Measurements from ENCODE around the gene SLC41A1.

Gene SLC41A1

DNA sequence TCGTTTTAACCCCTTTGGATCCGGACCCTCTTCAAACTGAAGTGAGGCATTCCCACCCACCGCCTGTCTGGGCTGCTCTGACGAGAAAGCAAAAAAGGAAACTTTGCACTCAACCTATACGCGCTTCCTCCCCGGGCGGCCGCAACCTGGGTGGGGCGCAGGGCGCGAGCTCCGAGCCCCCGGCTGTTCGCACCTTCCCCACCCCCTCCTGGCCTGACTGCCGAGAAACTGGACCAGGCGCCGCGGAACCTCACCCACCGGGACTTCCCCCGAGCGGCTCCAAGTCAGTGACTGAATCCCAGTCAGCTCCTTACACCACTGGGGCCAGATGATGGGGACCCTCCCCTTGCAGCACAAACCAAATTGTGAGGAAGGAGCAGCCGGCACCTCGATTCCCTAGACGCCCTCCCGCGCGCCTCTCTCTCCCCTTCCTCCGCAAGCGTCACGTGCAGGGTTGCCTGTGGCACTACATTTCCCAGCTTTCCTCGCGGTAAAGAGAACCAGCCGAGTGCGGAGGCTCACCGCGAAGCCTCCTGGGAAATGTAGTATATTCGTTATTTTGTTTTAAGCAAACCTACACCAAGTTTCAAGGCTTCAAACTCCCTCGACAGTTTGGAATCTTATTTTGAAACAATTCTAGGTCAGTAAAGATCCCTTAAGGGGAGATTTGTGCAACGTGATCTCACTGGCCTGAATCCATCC is 37.8 kb downstream of the SLC41A1 start, which contains the start of gene RAB29:
Gene RAB29 (minus strand): TSS at position 468 of the 702 bp plus-strand sequence. CDS start 526 bp downstream, outside the sequence.
- no peaks in the 10 kb centered on the region for H3K36me3 ChIP-seq (ENCODE audit: control insufficient read depth, insufficient read depth, low read length)
- no peak for DNase-seq (ENCODE audit: low read depth, low spot score)
- H3K4me3 ChIP-seq (ENCODE audit: low read length): peak within 1 kb of the TSS; percentile 61; the same call in 1 of the 2 replicates
- 0 out of 2 replicates have a peak, but pooled peaks cover 2% of the 10 kb centered on the region for H3K4me1 ChIP-seq (ENCODE audit: control insufficient read depth, insufficient read depth, low read length)
- WGBS (ENCODE audit: insufficient coverage, insufficient read length): no CpG with 5 or more reads among the region's 40 CpGs
- H3K9me3 ChIP-seq (ENCODE audit: control insufficient read depth, insufficient read depth, low read length): no peaks in the 10 kb centered on the region
- H3K27me3 ChIP-seq (ENCODE audit: control insufficient read depth, insufficient read depth, low read length): peaks cover 3% of the 10 kb centered on the region; the same call in 1 of the 2 replicates
- no peak within 1 kb of the TSS for H3K27ac ChIP-seq (ENCODE audit: low read length)

- no peak for DNase-seq (ENCODE audit: low read depth, low spot score)
- Histone ChIP-seq H3K9me3 (ENCODE audit: control insufficient read depth, insufficient read depth, low read length) (no peaks in the 10 kb centered on the region), H3K27me3 (ENCODE audit: control insufficient read depth, insufficient read depth, low read length) (peaks cover 3% of the 10 kb centered on the region; the same call in 1 of the 2 replicates), H3K36me3 (ENCODE audit: control insufficient read depth, insufficient read depth, low read length) (no peaks in the 10 kb centered on the region), H3K4me3 (ENCODE audit: low read length) (peak overlapping the region; percentile 61; the same call in 1 of the 2 replicates), H3K27ac (ENCODE audit: low read length) (no peak overlapping the region), H3K4me1 (ENCODE audit: control insufficient read depth, insufficient read depth, low read length) (0 out of 2 replicates have a peak, but pooled peaks cover 2% of the 10 kb centered on the region)
- no CpG with 5 or more reads among the region's 36 CpGs for WGBS (ENCODE audit: insufficient coverage, insufficient read length)
Observed at GRCh38 chr1:205774198-205775014, 38.6 kb downstream of the SLC41A1 start.

DNA sequence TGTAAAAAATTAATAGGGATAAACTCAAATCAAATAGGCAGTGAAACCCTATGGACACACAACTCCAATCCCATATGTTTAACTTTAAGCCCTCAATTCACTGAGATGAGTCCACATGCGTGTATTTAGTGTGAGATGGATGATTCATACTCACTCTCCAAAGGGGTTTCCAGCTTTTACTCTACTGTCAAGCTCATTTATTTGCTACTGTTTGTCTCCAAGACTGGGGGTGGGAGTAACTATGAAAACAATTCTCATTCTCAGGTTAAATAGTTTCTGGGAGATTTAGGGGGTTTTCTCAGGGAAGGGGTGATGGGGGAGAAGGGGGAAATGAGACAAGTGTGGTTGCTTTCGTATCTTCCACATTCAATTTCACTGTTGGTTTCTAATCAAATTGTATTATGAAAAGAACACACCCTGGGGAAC is 40.4 kb downstream of the SLC41A1 start:
- WGBS (ENCODE audit: insufficient coverage, insufficient read length): no CpG with 5 or more reads among the region's 2 CpGs
- Histone ChIP-seq H3K36me3 (ENCODE audit: control insufficient read depth, insufficient read depth, low read length) (no peaks in the 10 kb centered on the region), H3K4me3 (ENCODE audit: low read length) (no peak overlapping the region), H3K4me1 (ENCODE audit: control insufficient read depth, insufficient read depth, low read length) (0 out of 2 replicates have a peak, but pooled peaks cover 2% of the 10 kb centered on the region), H3K27me3 (ENCODE audit: control insufficient read depth, insufficient read depth, low read length) (peaks cover 3% of the 10 kb centered on the region; the same call in 1 of the 2 replicates), H3K27ac (ENCODE audit: low read length) (no peak overlapping the region), H3K9me3 (ENCODE audit: control insufficient read depth, insufficient read depth, low read length) (no peaks in the 10 kb centered on the region)
- DNase-seq (ENCODE audit: low read depth, low spot score): no peak

- H3K9me3 ChIP-seq (ENCODE audit: control insufficient read depth, insufficient read depth, low read length): no peaks in the 10 kb centered on the region
- H3K27me3 ChIP-seq (ENCODE audit: control insufficient read depth, insufficient read depth, low read length): peaks cover 3% of the 10 kb centered on the region; the same call in 1 of the 2 replicates
- H3K4me3 ChIP-seq (ENCODE audit: low read length): no peak overlapping the region
- no peak for DNase-seq (ENCODE audit: low read depth, low spot score)
- 0 out of 2 replicates have a peak, but pooled peaks cover 2% of the 10 kb centered on the region for H3K4me1 ChIP-seq (ENCODE audit: control insufficient read depth, insufficient read depth, low read length)
- H3K27ac ChIP-seq (ENCODE audit: low read length): no peak overlapping the region
- no CpG with 5 or more reads among the region's 4 CpGs for WGBS (ENCODE audit: insufficient coverage, insufficient read length)
- H3K36me3 ChIP-seq (ENCODE audit: control insufficient read depth, insufficient read depth, low read length): no peaks in the 10 kb centered on the region
Observed at GRCh38 chr1:205770618-205771017, 42.4 kb downstream of the SLC41A1 start.

DNA sequence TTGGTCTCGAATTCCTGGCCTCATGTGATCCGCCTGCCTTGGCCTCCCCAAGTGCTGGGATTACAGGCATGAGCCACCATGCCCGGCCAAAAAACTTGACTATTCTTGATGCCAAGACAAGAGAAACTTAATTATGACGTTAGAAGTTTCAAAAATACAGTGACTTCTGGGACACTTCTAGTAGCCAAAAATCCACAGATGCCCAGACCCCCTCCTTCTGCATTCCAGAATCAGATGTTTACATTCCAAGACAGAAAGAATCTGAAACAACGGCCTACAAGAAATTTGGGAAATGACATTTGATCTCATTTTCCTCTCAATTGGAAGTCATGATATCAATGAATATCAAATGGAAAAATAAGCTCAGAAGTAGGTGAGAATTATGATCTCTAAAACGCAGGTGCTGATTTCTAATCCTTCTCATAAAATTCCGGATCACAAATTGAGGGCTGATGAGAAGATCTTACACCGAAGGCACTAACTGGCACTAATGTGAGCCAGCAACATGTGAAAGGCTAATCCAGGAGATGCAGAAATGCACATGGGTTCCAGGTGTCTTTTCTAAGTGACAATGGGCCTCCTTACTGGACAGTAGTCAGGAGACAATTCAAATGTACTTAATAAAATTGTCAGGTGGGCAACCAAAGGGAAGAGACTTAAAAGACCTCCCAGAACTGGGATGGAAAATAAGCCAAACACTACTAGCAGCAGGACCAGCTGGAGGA is 43.2 kb downstream of the SLC41A1 start:
- no CpG with 5 or more reads among the region's 8 CpGs for WGBS (ENCODE audit: insufficient coverage, insufficient read length)
- Histone ChIP-seq H3K4me1 (ENCODE audit: control insufficient read depth, insufficient read depth, low read length) (0 out of 2 replicates have a peak, but pooled peaks cover 2% of the 10 kb centered on the region), H3K27ac (ENCODE audit: low read length) (no peak overlapping the region), H3K4me3 (ENCODE audit: low read length) (no peak overlapping the region), H3K27me3 (ENCODE audit: control insufficient read depth, insufficient read depth, low read length) (peaks cover 3% of the 10 kb centered on the region; the same call in 1 of the 2 replicates), H3K36me3 (ENCODE audit: control insufficient read depth, insufficient read depth, low read length) (no peaks in the 10 kb centered on the region), H3K9me3 (ENCODE audit: control insufficient read depth, insufficient read depth, low read length) (no peaks in the 10 kb centered on the region)
- DNase-seq (ENCODE audit: low read depth, low spot score): no peak

DNA sequence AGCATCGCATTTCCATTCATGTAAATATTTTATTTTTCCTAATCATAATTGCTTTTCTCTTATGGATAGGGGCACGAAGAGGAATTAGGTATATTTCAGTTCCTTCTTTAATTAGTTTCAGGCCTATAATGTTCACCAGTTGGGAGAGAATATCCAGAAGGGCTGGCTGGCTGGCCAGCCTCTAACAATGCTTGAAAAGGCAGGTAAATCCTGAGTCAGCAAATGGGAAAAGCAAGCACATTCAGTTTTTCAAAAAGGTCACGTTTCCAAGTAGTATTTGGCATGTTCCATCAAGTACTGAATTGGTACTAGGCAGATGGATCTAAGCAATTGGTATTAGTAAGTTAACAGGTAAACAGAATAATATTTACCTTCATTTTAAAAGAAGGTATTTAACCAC is 45.8 kb downstream of the SLC41A1 start:
- no peak for DNase-seq (ENCODE audit: low read depth, low spot score)
- no peak overlapping the region for H3K27ac ChIP-seq (ENCODE audit: low read length)
- no peak overlapping the region for H3K4me3 ChIP-seq (ENCODE audit: low read length)
- no peaks in the 10 kb centered on the region for H3K4me1 ChIP-seq (ENCODE audit: control insufficient read depth, insufficient read depth, low read length)
- H3K36me3 ChIP-seq (ENCODE audit: control insufficient read depth, insufficient read depth, low read length): no peaks in the 10 kb centered on the region
- H3K9me3 ChIP-seq (ENCODE audit: control insufficient read depth, insufficient read depth, low read length): no peaks in the 10 kb centered on the region
- WGBS (ENCODE audit: insufficient coverage, insufficient read length): no CpG with 5 or more reads among the region's 3 CpGs
- H3K27me3 ChIP-seq (ENCODE audit: control insufficient read depth, insufficient read depth, low read length): no peaks in the 10 kb centered on the region

DNA sequence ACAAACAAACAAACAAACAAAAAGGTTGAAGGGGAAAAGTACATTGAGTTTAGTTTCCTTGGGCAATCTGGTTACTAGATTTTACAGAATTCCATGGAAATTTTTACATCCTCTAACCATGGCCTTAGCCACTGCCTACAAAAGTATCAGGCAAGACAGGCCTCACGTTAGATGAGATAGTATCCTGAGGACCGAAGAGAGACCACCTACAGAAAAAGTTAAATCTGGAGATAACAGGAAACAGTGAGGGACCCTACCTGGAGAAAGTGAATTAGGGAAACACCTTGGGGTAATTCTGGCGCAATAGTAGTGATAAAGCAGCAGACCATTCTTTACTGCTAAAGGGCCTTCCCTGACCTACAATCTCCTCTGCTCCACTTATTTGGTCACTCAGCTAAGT is 46.4 kb downstream of the SLC41A1 start:
- H3K4me1 ChIP-seq (ENCODE audit: control insufficient read depth, insufficient read depth, low read length): no peaks in the 10 kb centered on the region
- H3K9me3 ChIP-seq (ENCODE audit: control insufficient read depth, insufficient read depth, low read length): no peaks in the 10 kb centered on the region
- no peak overlapping the region for H3K4me3 ChIP-seq (ENCODE audit: low read length)
- no peak for DNase-seq (ENCODE audit: low read depth, low spot score)
- no peaks in the 10 kb centered on the region for H3K27me3 ChIP-seq (ENCODE audit: control insufficient read depth, insufficient read depth, low read length)
- H3K27ac ChIP-seq (ENCODE audit: low read length): no peak overlapping the region
- WGBS (ENCODE audit: insufficient coverage, insufficient read length): no CpG with 5 or more reads among the region's 3 CpGs
- H3K36me3 ChIP-seq (ENCODE audit: control insufficient read depth, insufficient read depth, low read length): no peaks in the 10 kb centered on the region

DNA sequence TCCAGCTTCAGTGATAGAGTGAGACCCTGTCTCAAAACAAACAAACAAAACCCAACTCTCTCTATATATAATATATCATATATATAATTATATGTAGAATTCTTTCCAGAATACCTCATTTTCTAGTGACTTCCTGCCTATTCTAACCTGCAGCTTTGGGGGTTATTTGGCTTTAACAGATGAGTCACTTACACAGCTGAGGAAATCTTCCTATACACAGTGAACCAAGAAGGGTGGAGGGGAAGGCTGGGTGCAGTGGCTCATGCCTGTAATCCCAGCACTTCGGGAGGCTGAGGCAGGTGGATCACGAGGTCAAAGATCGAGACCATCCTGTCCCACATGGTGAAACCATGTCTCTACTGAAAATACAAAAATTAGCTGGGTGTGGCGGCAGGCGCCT is 47.0 kb downstream of the SLC41A1 start:
- no peak for DNase-seq (ENCODE audit: low read depth, low spot score)

GRCh38 chr1:205764578-205764977 is 48.4 kb downstream of the SLC41A1 start:
- DNase-seq (ENCODE audit: low read depth, low spot score): no peak
- H3K27ac ChIP-seq (ENCODE audit: low read length): no peak overlapping the region
- no peak overlapping the region for H3K4me3 ChIP-seq (ENCODE audit: low read length)
- no peaks in the 10 kb centered on the region for H3K36me3 ChIP-seq (ENCODE audit: control insufficient read depth, insufficient read depth, low read length)
- H3K9me3 ChIP-seq (ENCODE audit: control insufficient read depth, insufficient read depth, low read length): no peaks in the 10 kb centered on the region
- no CpG with 5 or more reads among the region's 2 CpGs for WGBS (ENCODE audit: insufficient coverage, insufficient read length)
- no peaks in the 10 kb centered on the region for H3K27me3 ChIP-seq (ENCODE audit: control insufficient read depth, insufficient read depth, low read length)
- no peaks in the 10 kb centered on the region for H3K4me1 ChIP-seq (ENCODE audit: control insufficient read depth, insufficient read depth, low read length)

More for the DNA sequence above, 47.0 kb downstream of the SLC41A1 start:
- Histone ChIP-seq H3K9me3 (ENCODE audit: control insufficient read depth, insufficient read depth, low read length) (no peaks in the 10 kb centered on the region), H3K27me3 (ENCODE audit: control insufficient read depth, insufficient read depth, low read length) (no peaks in the 10 kb centered on the region), H3K27ac (ENCODE audit: low read length) (no peak overlapping the region), H3K4me3 (ENCODE audit: low read length) (no peak overlapping the region), H3K4me1 (ENCODE audit: control insufficient read depth, insufficient read depth, low read length) (no peaks in the 10 kb centered on the region), H3K36me3 (ENCODE audit: control insufficient read depth, insufficient read depth, low read length) (no peaks in the 10 kb centered on the region)
- no CpG with 5 or more reads among the region's 5 CpGs for WGBS (ENCODE audit: insufficient coverage, insufficient read length)

DNA sequence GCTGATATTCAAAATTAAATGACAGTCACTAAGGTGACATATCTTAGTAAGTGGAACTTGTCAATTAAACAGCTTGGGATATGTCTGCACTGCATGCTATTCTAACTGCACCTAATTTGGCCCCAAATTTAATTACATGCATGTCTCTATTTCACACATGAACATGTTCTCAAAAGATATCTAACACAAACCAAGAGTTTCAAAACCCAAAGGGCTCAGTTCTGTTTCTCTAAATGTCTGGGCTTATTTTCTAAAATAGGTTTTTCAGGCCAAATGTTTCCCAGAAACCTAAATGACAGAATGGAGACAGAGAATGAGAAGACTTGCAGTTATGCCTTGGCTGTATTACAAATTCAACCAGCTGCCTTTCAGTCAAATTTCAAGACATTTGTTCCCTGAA is 49.0 kb downstream of the SLC41A1 start:
- DNase-seq (ENCODE audit: low read depth, low spot score): no peak
- no peaks in the 10 kb centered on the region for H3K27me3 ChIP-seq (ENCODE audit: control insufficient read depth, insufficient read depth, low read length)
- H3K9me3 ChIP-seq (ENCODE audit: control insufficient read depth, insufficient read depth, low read length): no peaks in the 10 kb centered on the region
- no peak overlapping the region for H3K27ac ChIP-seq (ENCODE audit: low read length)
- H3K36me3 ChIP-seq (ENCODE audit: control insufficient read depth, insufficient read depth, low read length): no peaks in the 10 kb centered on the region
- H3K4me3 ChIP-seq (ENCODE audit: low read length): no peak overlapping the region
- no peaks in the 10 kb centered on the region for H3K4me1 ChIP-seq (ENCODE audit: control insufficient read depth, insufficient read depth, low read length)

Data from iPS DF 6.9 (cell line).